Measurements from ENCODE around the gene STK24. TPM values are rescaled to one million over a fixed set of nuclear protein-coding genes. Genes with fewer than 3 reads are reported as not detected.

STK24 gene
- total RNA-seq, 1 donor: 82.2 TPM

DNA sequence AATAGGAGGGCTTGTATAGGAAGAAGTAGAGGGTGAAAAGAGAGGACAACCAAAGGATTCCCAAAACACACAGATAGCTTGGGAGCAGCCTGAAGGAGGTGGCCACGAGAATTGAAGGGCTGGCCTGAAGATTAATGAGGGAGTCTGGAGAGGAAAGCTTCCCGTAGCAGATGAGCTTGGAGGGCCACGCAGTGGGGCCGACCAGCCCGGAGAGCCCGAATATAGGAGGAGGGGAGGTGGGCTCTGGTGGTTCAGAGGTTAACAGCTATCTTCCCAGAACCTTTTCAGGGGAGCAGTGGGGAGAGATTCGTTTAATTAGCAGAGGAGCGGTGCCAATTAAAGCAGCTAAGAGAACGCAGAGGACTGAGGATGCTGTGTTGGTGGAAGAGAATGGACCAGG is 154.9 kb downstream of the STK24 start:
- no peaks in the 10 kb centered on the region for H4K20me1 ChIP-seq (ENCODE audit: insufficient read depth, low read length)
- TF ChIP-seq, protein P1, sequence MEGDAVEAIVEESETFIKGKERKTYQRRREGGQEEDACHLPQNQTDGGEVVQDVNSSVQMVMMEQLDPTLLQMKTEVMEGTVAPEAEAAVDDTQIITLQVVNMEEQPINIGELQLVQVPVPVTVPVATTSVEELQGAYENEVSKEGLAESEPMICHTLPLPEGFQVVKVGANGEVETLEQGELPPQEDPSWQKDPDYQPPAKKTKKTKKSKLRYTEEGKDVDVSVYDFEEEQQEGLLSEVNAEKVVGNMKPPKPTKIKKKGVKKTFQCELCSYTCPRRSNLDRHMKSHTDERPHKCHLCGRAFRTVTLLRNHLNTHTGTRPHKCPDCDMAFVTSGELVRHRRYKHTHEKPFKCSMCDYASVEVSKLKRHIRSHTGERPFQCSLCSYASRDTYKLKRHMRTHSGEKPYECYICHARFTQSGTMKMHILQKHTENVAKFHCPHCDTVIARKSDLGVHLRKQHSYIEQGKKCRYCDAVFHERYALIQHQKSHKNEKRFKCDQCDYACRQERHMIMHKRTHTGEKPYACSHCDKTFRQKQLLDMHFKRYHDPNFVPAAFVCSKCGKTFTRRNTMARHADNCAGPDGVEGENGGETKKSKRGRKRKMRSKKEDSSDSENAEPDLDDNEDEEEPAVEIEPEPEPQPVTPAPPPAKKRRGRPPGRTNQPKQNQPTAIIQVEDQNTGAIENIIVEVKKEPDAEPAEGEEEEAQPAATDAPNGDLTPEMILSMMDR (IDR thresholded peaks at IDR 0.05; ENCODE audit: extremely low read depth, low read depth, low read length): no peak
- no peak for DNase-seq (ENCODE audit: insufficient read length, low spot score, missing footprints)
- H3K27ac ChIP-seq (ENCODE audit: low read depth, low read length): no peak overlapping the region
- H3K4me1 ChIP-seq (ENCODE audit: insufficient read depth, low read length): peaks cover 11% of the 10 kb centered on the region
- H3K9me3 ChIP-seq (ENCODE audit: low read depth, low read length): no peaks in the 10 kb centered on the region
- no peak overlapping the region for H3K4me3 ChIP-seq (ENCODE audit: insufficient read depth, low read length)
- no peaks in the 10 kb centered on the region for H3K27me3 ChIP-seq (ENCODE audit: insufficient read depth, low read length)
- H3K4me2 ChIP-seq (ENCODE audit: insufficient read depth, low read length): no peak overlapping the region
- peaks cover 22% of the 10 kb centered on the region for H3K36me3 ChIP-seq (ENCODE audit: insufficient read depth, low read length)
- no peaks in the 10 kb centered on the region for H3K79me2 ChIP-seq (ENCODE audit: insufficient read depth, low read length)
- H2AFZ ChIP-seq (ENCODE audit: low read length): no peak overlapping the region

DNA sequence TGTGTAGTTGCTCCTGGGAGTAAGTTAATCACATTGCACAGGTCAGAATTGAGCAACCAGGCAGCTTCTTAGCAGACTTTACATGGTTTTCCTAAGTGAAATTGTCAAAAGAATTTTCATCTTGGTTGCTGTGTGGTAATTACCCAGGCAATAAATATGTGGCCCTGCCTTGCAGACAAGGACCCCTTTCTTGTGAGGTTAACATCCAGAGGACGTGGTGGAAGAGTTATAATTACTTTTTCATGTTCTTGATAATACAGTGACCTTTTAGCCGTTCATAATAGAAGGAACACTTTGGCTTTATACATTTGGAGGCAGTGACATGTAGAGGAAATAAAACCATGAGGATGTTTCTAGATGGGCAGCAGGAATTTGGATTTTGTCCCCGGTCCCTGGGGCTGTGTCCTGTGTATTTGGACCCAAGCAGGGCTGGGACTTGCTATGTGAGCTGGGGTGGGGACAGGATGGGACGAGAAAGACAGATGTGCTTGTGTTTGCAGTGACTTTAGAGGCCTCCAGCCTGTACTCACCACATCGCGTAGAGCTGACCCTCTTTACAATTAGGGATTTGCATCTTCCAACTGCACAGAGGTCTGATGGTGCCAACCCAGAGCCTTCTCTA is 156.2 kb downstream of the STK24 start:
- no peak overlapping the region for H3K4me3 ChIP-seq (ENCODE audit: insufficient read depth, low read length)
- no peak for DNase-seq (ENCODE audit: insufficient read length, low spot score, missing footprints)
- no peaks in the 10 kb centered on the region for H3K9me3 ChIP-seq (ENCODE audit: low read depth, low read length)
- no peak overlapping the region for H2AFZ ChIP-seq (ENCODE audit: low read length)
- no peak overlapping the region for H3K4me2 ChIP-seq (ENCODE audit: insufficient read depth, low read length)
- no peaks in the 10 kb centered on the region for H4K20me1 ChIP-seq (ENCODE audit: insufficient read depth, low read length)
- no peaks in the 10 kb centered on the region for H3K79me2 ChIP-seq (ENCODE audit: insufficient read depth, low read length)
- TF ChIP-seq, protein P1 (IDR thresholded peaks at IDR 0.05; ENCODE audit: extremely low read depth, low read depth, low read length): no peak
- H3K27me3 ChIP-seq (ENCODE audit: insufficient read depth, low read length): no peaks in the 10 kb centered on the region
- H3K36me3 ChIP-seq (ENCODE audit: insufficient read depth, low read length): peaks cover 27% of the 10 kb centered on the region
- H3K27ac ChIP-seq (ENCODE audit: low read depth, low read length): peak overlapping the region; percentile 2
- peaks cover 11% of the 10 kb centered on the region for H3K4me1 ChIP-seq (ENCODE audit: insufficient read depth, low read length)

DNA sequence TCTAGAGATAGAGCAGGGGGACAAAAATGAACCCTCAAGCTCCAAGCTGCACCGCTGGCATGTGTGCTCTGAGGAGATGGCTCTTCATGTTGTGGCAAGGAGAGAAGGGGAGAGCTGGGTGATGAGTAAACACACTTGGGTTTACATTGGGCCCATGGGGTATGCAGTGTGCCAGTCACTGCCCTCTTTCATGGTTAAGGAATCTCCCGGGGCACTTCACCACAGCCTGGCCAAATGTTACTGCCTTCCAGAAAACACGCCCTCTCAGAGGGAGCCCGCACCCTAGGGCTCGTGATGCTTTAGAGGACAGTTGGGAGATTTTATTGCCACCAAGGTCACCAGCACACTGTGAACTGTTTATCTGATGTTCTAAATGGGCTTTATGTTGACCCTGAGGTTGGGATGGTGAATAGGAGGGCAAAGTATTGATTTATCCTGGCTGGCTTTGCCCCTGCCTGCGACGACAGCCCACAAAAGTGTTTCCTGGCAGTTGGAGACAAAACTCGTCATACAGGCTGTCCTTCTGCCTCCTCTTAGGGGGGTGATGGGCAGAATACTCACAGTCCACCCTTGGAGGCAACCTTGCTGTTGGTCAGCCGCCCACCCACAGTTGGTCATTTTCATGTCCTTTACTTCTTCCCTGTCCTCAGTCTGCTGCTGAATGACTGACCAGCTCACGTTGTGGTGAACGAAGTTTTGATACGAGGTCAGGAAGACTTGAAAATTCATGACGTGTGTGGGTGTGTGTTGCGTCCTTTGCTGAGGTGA is 156.9 kb downstream of the STK24 start:
- H3K36me3 ChIP-seq (ENCODE audit: insufficient read depth, low read length): peaks cover 33% of the 10 kb centered on the region
- peak overlapping the region; percentile 8 for H3K4me2 ChIP-seq (ENCODE audit: insufficient read depth, low read length)
- TF ChIP-seq, protein P1 (IDR thresholded peaks at IDR 0.05; ENCODE audit: extremely low read depth, low read depth, low read length): no peak
- H2AFZ ChIP-seq (ENCODE audit: low read length): no peak overlapping the region
- no peaks in the 10 kb centered on the region for H3K79me2 ChIP-seq (ENCODE audit: insufficient read depth, low read length)
- no peak overlapping the region for H3K4me3 ChIP-seq (ENCODE audit: insufficient read depth, low read length)
- no peak for DNase-seq (ENCODE audit: insufficient read length, low spot score, missing footprints)
- no peaks in the 10 kb centered on the region for H3K9me3 ChIP-seq (ENCODE audit: low read depth, low read length)
- no peaks in the 10 kb centered on the region for H4K20me1 ChIP-seq (ENCODE audit: insufficient read depth, low read length)
- no peaks in the 10 kb centered on the region for H3K27me3 ChIP-seq (ENCODE audit: insufficient read depth, low read length)
- peaks cover 11% of the 10 kb centered on the region for H3K4me1 ChIP-seq (ENCODE audit: insufficient read depth, low read length)
- H3K27ac ChIP-seq (ENCODE audit: low read depth, low read length): peak overlapping the region; percentile 47

DNA sequence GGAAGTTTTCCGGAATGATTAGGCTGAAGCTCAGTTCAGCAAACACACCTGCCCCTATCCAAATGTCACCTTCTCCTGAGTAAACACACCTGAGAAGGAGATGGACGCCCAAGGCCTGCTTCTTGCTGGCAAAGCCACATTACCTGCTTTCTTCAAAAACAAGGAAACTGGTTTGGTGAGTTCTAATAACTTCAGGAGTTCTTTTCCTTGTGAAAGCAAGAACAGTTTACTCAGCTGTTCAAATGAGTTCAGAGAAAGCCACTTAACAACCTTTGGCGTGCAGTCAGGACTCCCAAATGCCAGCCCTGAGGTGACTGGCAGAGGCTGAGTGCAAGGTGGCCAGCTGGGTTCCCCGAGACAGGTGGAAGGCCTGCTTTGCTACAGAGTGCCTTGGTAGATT is 160.5 kb downstream of the STK24 start:
- peaks cover 11% of the 10 kb centered on the region for H3K4me1 ChIP-seq (ENCODE audit: insufficient read depth, low read length)
- H3K9me3 ChIP-seq (ENCODE audit: low read depth, low read length): no peaks in the 10 kb centered on the region
- H3K79me2 ChIP-seq (ENCODE audit: insufficient read depth, low read length): no peaks in the 10 kb centered on the region
- DNase-seq (ENCODE audit: insufficient read length, low spot score, missing footprints): no peak
- no peak overlapping the region for H2AFZ ChIP-seq (ENCODE audit: low read length)
- no peak overlapping the region for H3K4me2 ChIP-seq (ENCODE audit: insufficient read depth, low read length)
- no peak overlapping the region for H3K27ac ChIP-seq (ENCODE audit: low read depth, low read length)
- H3K27me3 ChIP-seq (ENCODE audit: insufficient read depth, low read length): no peaks in the 10 kb centered on the region
- H4K20me1 ChIP-seq (ENCODE audit: insufficient read depth, low read length): no peaks in the 10 kb centered on the region
- no peak overlapping the region for H3K4me3 ChIP-seq (ENCODE audit: insufficient read depth, low read length)
- TF ChIP-seq, protein P1 (IDR thresholded peaks at IDR 0.05; ENCODE audit: extremely low read depth, low read depth, low read length): no peak
- peaks cover 42% of the 10 kb centered on the region for H3K36me3 ChIP-seq (ENCODE audit: insufficient read depth, low read length)

All from osteoblast (primary cell).